SK-N-MC (cell line): ENCODE results near the gene SLC9A1.
"Not testable (repeated sequence)": the region's sequence is repeated elsewhere in the genome, so short reads cannot be mapped to it uniquely, and the experiment has no call there.

Source experiments
- EZH2 ChIP-seq: fragments of 200-600 bp; sonication (generic); IDR thresholded peaks from one replicate; pipeline ENCODE4 v1.6.1; 2017; ENCODE audit warnings: antibody characterized with exemption
- FOXP2 ChIP-seq: optimal IDR thresholded peaks from 2 replicates; pipeline ENCODE3; 2011; ENCODE audit warnings: mild to moderate bottlenecking, moderate library complexity; ENCODE audit not compliant: insufficient read depth; ENCODE audit errors: extremely low read length, control extremely low read depth
- POLR2AphosphoS5 ChIP-seq: IDR thresholded peaks from 2 replicates; pipeline ENCODE4 v1.6.1; 2012; ENCODE audit warnings: mild to moderate bottlenecking, low read depth, low read length, borderline replicate concordance

DNA sequence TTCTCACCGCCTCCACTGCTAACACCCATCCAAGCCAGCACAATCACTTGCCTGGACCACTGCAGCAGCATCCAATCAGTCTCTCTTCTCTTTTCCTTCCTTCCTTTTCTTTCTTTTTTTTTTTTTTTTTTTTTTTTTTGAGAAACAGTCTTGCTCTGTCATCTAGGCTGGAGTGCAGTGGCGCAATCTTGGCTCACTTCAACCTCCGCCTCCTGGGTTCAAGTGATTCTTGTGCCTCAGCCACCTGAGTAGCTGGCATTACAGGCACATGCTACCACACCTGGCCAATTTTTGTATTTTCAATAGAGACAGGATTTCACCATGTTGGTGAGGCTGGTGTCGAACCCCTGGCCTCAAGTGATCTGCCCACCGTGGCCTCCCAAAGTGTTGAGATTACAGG, 29.8 kb downstream of the SLC9A1 start:
- not testable (repeated sequence) for TF ChIP-seq POLR2AphosphoS5, EZH2, FOXP2
